ENCODE results near the gene HMHB1.
"Not testable (repeated sequence)": the region's sequence is repeated elsewhere in the genome, so short reads cannot be mapped to it uniquely, and the experiment has no call there.

Gene HMHB1

GRCh38 chr5:143805861-143806260 is 6.1 kb upstream of the HMHB1 start:
- H3K27me3 ChIP-seq = no peaks in the 10 kb centered on the region
- no peak for DNase-seq
- no peak overlapping the region for H3K4me3 ChIP-seq
- intact Hi-C loops (cut with DNase I; ENCODE audit: low total_unique reads) = no loop called here
- H3K4me1 ChIP-seq = peaks cover 0 to 31% (median 7%) of the 10 kb centered on the region in 4 donors
- H3K36me3 ChIP-seq = no peaks in the 10 kb centered on the region
- H3K9me3 ChIP-seq = no peaks in the 10 kb centered on the region
- TF ChIP-seq CTCF (IDR thresholded peaks at IDR 0.05) = no peak
- no peak overlapping the region for H3K27ac ChIP-seq

GRCh38 chr5:143806579-143806978 is 5.4 kb upstream of the HMHB1 start:
- DNase-seq = no peak
- no peak overlapping the region for H3K27ac ChIP-seq
- no peak for TF ChIP-seq CTCF (IDR thresholded peaks at IDR 0.05)

GRCh38 chr5:143807401-143807800 is 4.6 kb upstream of the HMHB1 start:
- Histone ChIP-seq H3K4me3 (no peak overlapping the region), H3K9me3 (no peaks in the 10 kb centered on the region), H3K36me3 (no peaks in the 10 kb centered on the region), H3K27ac (no peak overlapping the region), H3K27me3 (no peaks in the 10 kb centered on the region), H3K4me1 (peaks cover 0 to 31% (median 7%) of the 10 kb centered on the region in 4 donors)
- TF ChIP-seq CTCF (IDR thresholded peaks at IDR 0.05) = no peak
- intact Hi-C loops (cut with DNase I; ENCODE audit: low total_unique reads) = no loop called here
- no peak for DNase-seq

More at GRCh38 chr5:143806579-143806978, 5.4 kb upstream of the HMHB1 start:
- Histone ChIP-seq H3K27me3 (no peaks in the 10 kb centered on the region), H3K4me3 (no peak overlapping the region), H3K9me3 (no peaks in the 10 kb centered on the region), H3K36me3 (no peaks in the 10 kb centered on the region), H3K4me1 (peaks cover 0 to 31% (median 7%) of the 10 kb centered on the region in 4 donors)
- intact Hi-C loops (cut with DNase I; ENCODE audit: low total_unique reads) = no loop called here

GRCh38 chr5:143816370-143816769 is 4.4 kb downstream of the HMHB1 start:
- H3K27me3 ChIP-seq; DNase-seq; intact Hi-C loops (cut with DNase I; ENCODE audit: low total_unique reads); H3K27ac ChIP-seq; H3K4me1 ChIP-seq; H3K9me3 ChIP-seq; H3K36me3 ChIP-seq; H3K4me3 ChIP-seq: not testable (repeated sequence)

- no peaks in the 10 kb centered on the region for H3K9me3 ChIP-seq
- H3K4me1 ChIP-seq = peaks cover 0 to 1% (median 0%) of the 10 kb centered on the region in 4 donors
- H3K27ac ChIP-seq = no peak overlapping the region
- no peaks in the 10 kb centered on the region for H3K36me3 ChIP-seq
- no peak for DNase-seq
- TF ChIP-seq CTCF (IDR thresholded peaks at IDR 0.05) = no peak
- no peaks in the 10 kb centered on the region for H3K27me3 ChIP-seq
- intact Hi-C loops (cut with DNase I; ENCODE audit: low total_unique reads) = loop anchor here (10.0 kb wide), 1 partner anchor 715 kb away; no protein-coding TSS in a partner anchor
- H3K4me3 ChIP-seq = no peak overlapping the region
Observed at GRCh38 chr5:143819716-143820115, 7.8 kb downstream of the HMHB1 start.

GRCh38 chr5:143820451-143820850 is 8.5 kb downstream of the HMHB1 start:
- no peak for DNase-seq
- H3K4me1 ChIP-seq = peaks cover 0 to 6% (median 0%) of the 10 kb centered on the region in 4 donors
- H3K27ac ChIP-seq = no peak overlapping the region
- no peaks in the 10 kb centered on the region for H3K9me3 ChIP-seq
- intact Hi-C loops (cut with DNase I; ENCODE audit: low total_unique reads) = loop anchor here (10.0 kb wide), 1 partner anchor 716 kb away; no protein-coding TSS in a partner anchor
- no peaks in the 10 kb centered on the region for H3K27me3 ChIP-seq
- TF ChIP-seq CTCF (IDR thresholded peaks at IDR 0.05) = no peak
- no peak overlapping the region for H3K4me3 ChIP-seq
- H3K36me3 ChIP-seq = no peaks in the 10 kb centered on the region
